GM19238 (cell line): Measurements from ENCODE around the gene TP73.
A peak's percentile ranks its signal among the peaks of the same experiment; 100 is the strongest.
"Not testable (repeated sequence)": the region's sequence is repeated elsewhere in the genome, so short reads cannot be mapped to it uniquely, and the experiment has no call there.

ENCODE experiments used
- DNase-seq: peaks from one replicate; pipeline ENCODE4 v3.0.0; 2011; ENCODE audit warnings: low spot score; ENCODE audit not compliant: insufficient read length

The TP73 gene

GRCh38 chr1:3618531-3618880 is 33.8 kb upstream of the TP73 start:
- no peak for DNase-seq

- DNase-seq = peak; percentile 71
Measured at GRCh38 chr1:3618881-3619671, 33.2 kb upstream of the TP73 start.

- DNase-seq = no peak
Measured at GRCh38 chr1:3620708-3621107, 31.6 kb upstream of the TP73 start.

- DNase-seq = not testable (repeated sequence)
Measured at GRCh38 chr1:3621151-3621671, 31.1 kb upstream of the TP73 start.

DNA sequence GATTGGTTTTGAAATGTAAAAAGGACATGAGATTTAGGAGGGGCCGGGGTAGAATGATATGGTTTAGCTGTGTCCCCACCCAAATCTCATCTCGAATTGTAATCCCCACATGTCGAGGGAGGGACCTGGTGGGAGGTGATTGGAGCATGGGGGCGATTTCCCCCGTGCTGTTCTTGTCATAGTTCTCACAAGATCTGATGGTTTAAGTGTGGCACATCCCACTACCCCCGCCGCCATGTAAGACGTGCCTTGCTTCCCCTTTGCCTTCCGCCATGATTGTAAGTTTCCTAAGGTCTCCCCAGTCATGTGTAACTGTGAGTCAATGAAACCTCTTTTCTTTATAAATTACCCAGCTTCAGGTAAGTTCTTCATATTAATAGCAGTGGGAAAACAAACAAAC is 30.2 kb upstream of the TP73 start:
- DNase-seq = not testable (repeated sequence)

GRCh38 chr1:3623441-3624199 is 28.7 kb upstream of the TP73 start:
- DNase-seq = no peak

- DNase-seq = peak; percentile 100
Measured at GRCh38 chr1:3624200-3625136, 27.8 kb upstream of the TP73 start, which contains the start of gene TPRG1L. Gene TPRG1L, plus strand, starts transcription at chr1:3625015. Its CDS starts 58 bp downstream, at chr1:3625073.

- DNase-seq = no peak
Measured at GRCh38 chr1:3625151-3625907, 27.0 kb upstream of the TP73 start.

GRCh38 chr1:3626025-3626424 is 26.3 kb upstream of the TP73 start:
- no peak for DNase-seq

DNA sequence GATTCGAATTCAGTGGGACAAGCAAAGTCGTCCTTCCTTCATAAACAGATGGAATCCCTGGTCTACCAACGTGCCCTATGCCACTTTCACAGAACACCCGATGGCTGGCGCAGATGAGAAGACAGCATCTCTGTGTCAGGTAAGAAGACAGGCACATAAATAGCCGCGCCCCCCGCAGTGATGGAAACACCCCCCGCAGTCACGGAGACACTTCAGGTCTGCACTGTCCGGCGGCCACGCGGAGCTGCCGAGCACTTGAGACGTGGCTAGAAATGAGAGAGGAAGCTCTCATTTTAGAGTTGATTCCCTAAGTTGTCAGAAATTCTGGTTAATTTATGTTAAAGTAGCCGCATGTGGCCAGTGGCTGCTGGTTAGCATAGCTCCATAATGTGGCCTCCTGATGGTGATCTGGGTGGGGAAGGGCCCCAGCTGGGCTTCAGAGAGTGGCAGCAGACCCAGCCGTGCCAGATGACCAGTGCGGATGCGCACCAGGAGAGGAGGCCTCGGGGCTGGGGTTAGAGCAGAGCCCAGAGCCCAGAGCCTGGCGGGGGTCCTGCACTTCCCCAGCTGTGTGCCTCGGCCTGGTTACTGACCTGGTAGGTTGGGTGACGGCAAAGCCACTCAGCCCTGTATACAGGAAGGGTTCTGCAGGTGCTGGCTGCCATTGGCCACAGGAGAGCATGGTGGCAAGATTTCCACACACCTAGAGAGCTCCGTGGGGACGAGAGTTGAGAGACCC is 24.6 kb upstream of the TP73 start:
- DNase-seq = no peak

- no peak for DNase-seq
Measured at GRCh38 chr1:3628445-3628844, 23.9 kb upstream of the TP73 start.

- no peak for DNase-seq
Measured at GRCh38 chr1:3629561-3630160, 22.7 kb upstream of the TP73 start.

DNA sequence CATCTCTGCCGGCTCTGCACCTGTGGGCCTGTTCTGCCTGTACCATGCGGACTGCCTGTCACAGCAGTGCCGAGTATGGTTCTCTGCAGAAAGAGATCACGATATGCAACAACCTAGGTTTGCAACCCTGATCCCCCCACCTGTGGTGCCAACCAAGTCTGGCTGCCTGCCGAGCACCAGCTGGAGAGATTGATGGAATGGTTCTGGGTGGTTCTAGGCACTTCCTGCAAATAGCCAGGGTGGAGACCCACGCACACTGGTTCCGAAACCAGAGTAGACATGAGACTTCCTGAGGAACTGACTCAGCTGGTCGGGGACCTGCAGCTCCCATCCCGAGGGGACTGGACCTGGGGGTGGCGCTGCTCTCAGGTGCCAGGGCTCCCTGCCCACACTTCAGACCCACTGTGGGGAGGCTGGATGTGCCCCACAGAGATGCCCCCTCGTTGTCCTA is 22.1 kb upstream of the TP73 start:
- no peak for DNase-seq

- no peak for DNase-seq
Measured at GRCh38 chr1:3630914-3631313, 21.4 kb upstream of the TP73 start.

- DNase-seq = no peak
Measured at GRCh38 chr1:3631320-3632260, 20.7 kb upstream of the TP73 start.

DNA sequence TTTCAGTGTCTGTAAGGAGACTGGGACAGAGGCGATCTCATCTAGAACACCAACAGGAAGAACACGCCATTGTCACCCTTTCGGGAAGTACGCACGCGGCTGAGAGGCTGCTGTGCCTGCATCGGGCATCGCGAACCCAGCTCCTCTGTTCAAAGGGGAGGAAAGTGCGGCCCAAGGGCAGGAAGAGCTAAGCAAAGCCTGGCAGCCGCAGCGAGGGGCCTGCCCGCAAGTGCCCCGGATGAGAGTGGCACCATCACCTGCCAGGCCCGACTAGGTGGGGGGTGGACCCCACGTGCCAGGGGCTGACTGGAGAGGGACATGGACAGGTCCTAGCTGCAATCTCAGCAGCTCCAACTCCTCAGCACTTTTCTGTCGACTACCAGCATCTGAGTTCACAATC is 20.0 kb upstream of the TP73 start:
- DNase-seq = no peak

- no peak for DNase-seq
Measured at GRCh38 chr1:3632716-3633343, 19.5 kb upstream of the TP73 start.
